SK-N-SH (cell line): Measurements from ENCODE around the gene IFI27L1.

ENCODE experiments used
- EP300 ChIP-seq, 2 experiments: IDR thresholded peaks; 2 replicates each; pipeline versions ENCODE4 v1.4.0 to v1.6.1; 2012; ENCODE audit warnings: borderline replicate concordance in 1 of 2, low read depth in 1 of 2, low read length in 1 of 2
- RAD21 ChIP-seq: IDR thresholded peaks from 2 replicates; pipeline ENCODE4 v1.6.1; 2012; ENCODE audit warnings: mild to moderate bottlenecking, low read length
- SIN3A ChIP-seq: IDR thresholded peaks from 2 replicates; pipeline ENCODE4 v1.6.1; 2012; ENCODE audit warnings: low read depth, mild to moderate bottlenecking, low read length, moderate library complexity, borderline replicate concordance
- TF ChIP-seq, protein P1 (sequence below): fragments of 200-600 bp; sonication (generic); IDR thresholded peaks from 2 replicates; pipeline ENCODE4 v1.6.1; 2017; ENCODE audit warnings: antibody characterized with exemption, mild to moderate bottlenecking, moderate library complexity

DNA sequence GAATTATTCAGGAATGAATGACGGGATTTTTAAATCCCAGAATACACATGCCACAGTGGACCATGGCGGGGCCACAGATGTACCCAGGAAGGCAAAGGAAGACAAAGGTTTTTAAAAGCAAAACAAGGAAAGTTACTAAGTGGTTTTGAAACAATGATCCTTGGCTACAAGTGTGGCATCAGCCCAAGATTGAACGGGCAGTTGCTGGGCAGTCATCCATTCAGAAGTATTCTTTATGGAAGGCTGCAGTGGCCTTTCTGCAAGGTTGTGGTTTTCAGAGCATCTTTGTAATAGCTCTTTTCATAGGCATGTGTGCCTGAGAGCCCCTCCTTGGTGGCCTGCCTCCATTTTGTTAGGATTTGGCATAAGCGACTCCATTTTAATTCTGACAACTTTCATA lies 16.0 kb downstream of the IFI27L1 start:
- TF ChIP-seq, protein P1, sequence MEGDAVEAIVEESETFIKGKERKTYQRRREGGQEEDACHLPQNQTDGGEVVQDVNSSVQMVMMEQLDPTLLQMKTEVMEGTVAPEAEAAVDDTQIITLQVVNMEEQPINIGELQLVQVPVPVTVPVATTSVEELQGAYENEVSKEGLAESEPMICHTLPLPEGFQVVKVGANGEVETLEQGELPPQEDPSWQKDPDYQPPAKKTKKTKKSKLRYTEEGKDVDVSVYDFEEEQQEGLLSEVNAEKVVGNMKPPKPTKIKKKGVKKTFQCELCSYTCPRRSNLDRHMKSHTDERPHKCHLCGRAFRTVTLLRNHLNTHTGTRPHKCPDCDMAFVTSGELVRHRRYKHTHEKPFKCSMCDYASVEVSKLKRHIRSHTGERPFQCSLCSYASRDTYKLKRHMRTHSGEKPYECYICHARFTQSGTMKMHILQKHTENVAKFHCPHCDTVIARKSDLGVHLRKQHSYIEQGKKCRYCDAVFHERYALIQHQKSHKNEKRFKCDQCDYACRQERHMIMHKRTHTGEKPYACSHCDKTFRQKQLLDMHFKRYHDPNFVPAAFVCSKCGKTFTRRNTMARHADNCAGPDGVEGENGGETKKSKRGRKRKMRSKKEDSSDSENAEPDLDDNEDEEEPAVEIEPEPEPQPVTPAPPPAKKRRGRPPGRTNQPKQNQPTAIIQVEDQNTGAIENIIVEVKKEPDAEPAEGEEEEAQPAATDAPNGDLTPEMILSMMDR, result no peak
- TF ChIP-seq EP300 (IDR thresholded peaks at IDR 0.05; ENCODE audit: borderline replicate concordance in 1 of 2, low read depth in 1 of 2, low read length in 1 of 2), result no peak
- TF ChIP-seq RAD21, result no peak
- no peak for TF ChIP-seq SIN3A
